ENCODE measurements around the gene JOSD1. TPM values are rescaled to one million over a fixed set of nuclear protein-coding genes. Genes with fewer than 3 reads are reported as not detected.

Gene JOSD1
- total RNA-seq, 2 donors from 2014 or later: 144 to 161 TPM

DNA sequence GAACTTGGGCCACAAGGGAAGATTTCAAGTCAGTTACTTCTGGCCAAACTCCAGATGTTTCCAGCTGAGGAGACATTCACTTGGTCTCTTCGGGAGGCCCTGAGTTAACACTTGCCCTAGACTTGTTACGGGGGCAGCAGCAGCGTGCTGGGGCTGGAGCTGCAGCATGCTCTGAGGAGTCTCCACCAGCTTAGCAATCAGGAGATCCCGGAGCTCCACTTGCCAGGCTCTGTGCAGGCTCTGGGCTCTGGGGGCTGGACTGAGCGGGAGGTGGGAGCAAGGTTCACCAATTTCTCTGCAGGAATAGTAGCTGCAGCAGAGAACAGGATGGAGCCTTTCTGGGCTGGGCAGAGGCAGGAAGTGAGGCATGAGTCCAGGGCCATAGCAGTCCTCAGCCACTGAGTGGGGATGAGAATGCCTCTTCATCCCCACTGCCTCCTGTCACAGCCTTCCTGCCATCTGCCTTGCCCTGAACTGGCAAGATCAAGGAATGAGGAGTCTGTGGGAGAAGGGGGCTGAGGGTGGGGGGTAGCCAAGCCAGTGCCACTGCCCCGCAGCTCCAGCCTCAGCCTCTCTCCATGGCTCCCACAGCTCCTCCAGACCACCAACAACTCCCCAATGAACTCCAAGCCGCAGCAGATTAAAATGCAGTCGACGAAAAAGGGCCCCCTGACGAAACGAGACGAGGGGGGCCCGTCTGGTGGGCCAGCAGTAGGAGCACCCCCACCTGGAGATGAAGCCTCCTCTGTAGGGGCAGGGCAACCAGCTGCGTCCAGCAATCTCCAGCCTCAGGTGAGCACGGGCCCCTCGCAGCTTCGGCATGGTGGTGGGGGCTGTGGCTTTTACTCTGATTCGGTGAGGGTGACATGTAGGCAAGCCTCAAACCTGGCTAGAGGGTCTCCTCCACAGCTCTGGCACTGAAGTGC, 28.4 kb upstream of the JOSD1 start:
- Mint-ChIP-seq H3K4me3 (no peak overlapping the region), H3K27me3 (ENCODE audit: low read depth) (no peaks in the 10 kb centered on the region), H3K4me1 (ENCODE audit: low read depth) (peaks cover 9% of the 10 kb centered on the region), H3K36me3 (ENCODE audit: insufficient read depth in 2 of 2) (peaks cover 11 to 14% of the 10 kb centered on the region in 2 donors), H3K9me3 (no peaks in the 10 kb centered on the region), H3K27ac (no peak overlapping the region)
- no peak for DNase-seq
- ATAC-seq (replicated peaks in 1 of 2): no peak

- Mint-ChIP-seq H3K36me3 (ENCODE audit: insufficient read depth in 2 of 2) (peaks cover 12 to 17% of the 10 kb centered on the region in 2 donors), H3K9me3 (no peaks in the 10 kb centered on the region), H3K27ac (no peak overlapping the region), H3K4me3 (no peak overlapping the region), H3K4me1 (ENCODE audit: low read depth) (peaks cover 4% of the 10 kb centered on the region), H3K27me3 (ENCODE audit: low read depth) (no peaks in the 10 kb centered on the region)
- DNase-seq: no peak
- peak in 1 of 2 donors; percentile 5 for ATAC-seq (replicated peaks in 1 of 2)
Observed at GRCh38 chr22:38727530-38728451, 27.0 kb upstream of the JOSD1 start.

- Mint-ChIP-seq H3K36me3 (ENCODE audit: insufficient read depth in 2 of 2) (peaks cover 13 to 19% of the 10 kb centered on the region in 2 donors), H3K9me3 (no peaks in the 10 kb centered on the region), H3K4me1 (ENCODE audit: low read depth) (peaks cover 4% of the 10 kb centered on the region), H3K27ac (no peak overlapping the region), H3K4me3 (no peak overlapping the region), H3K27me3 (ENCODE audit: low read depth) (no peaks in the 10 kb centered on the region)
- DNase-seq: no peak
- no peak for ATAC-seq (replicated peaks in 1 of 2)
Observed at GRCh38 chr22:38727123-38727522, 26.4 kb upstream of the JOSD1 start.

- Mint-ChIP-seq H3K27ac (no peak overlapping the region), H3K9me3 (no peaks in the 10 kb centered on the region), H3K27me3 (ENCODE audit: low read depth) (no peaks in the 10 kb centered on the region), H3K36me3 (ENCODE audit: insufficient read depth in 2 of 2) (peaks cover 16 to 24% of the 10 kb centered on the region in 2 donors), H3K4me1 (ENCODE audit: low read depth) (peaks cover 10% of the 10 kb centered on the region), H3K4me3 (no peak overlapping the region)
- ATAC-seq (replicated peaks in 1 of 2) (no peak), DNase-seq (no peak)
Observed at GRCh38 chr22:38725900-38726655, 25.3 kb upstream of the JOSD1 start.

DNA sequence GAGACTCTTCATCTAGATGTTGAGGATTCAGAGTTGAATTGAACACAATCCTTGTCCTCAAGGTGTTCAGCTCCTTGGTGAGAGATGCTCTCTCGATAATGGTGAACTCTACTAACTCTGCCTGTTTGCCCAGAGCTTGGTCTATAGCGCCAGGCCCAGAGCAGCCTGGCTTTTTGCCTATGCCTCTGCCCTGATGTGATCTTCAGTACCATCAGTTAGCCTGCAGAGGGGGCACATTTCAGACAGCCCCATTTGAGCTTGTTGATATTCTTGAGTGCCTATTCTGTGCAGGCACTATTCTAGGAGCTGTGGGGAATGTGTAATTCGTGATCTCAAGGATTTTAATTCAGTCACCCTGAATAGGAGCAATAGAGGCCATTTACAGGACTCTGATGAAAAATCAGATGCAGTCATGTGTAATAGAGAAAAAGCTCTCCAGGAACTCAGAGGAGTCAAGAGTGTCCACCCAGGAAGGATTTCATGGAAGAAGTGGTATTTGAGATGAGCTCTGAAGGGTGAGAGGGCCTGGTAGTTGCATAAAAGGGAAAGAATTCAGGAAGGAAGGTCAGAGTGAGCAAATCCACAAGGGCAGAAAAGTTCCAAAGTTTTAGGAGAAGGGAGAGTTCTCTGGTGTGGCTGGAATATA, 24.3 kb upstream of the JOSD1 start:
- peak overlapping the region; percentile 39 for H3K27ac Mint-ChIP-seq
- peaks cover 7% of the 10 kb centered on the region for H3K4me1 Mint-ChIP-seq (ENCODE audit: low read depth)
- no peaks in the 10 kb centered on the region for H3K9me3 Mint-ChIP-seq
- no peaks in the 10 kb centered on the region for H3K27me3 Mint-ChIP-seq (ENCODE audit: low read depth)
- DNase-seq: no peak
- ATAC-seq (replicated peaks in 1 of 2): peak; percentile 32 to 33
- H3K4me3 Mint-ChIP-seq: no peak overlapping the region
- H3K36me3 Mint-ChIP-seq (ENCODE audit: insufficient read depth in 2 of 2): peaks cover 16 to 21% of the 10 kb centered on the region in 2 donors

- peaks cover 16 to 21% of the 10 kb centered on the region in 2 donors for H3K36me3 Mint-ChIP-seq (ENCODE audit: insufficient read depth in 2 of 2)
- no peaks in the 10 kb centered on the region for H3K27me3 Mint-ChIP-seq (ENCODE audit: low read depth)
- H3K4me3 Mint-ChIP-seq: no peak overlapping the region
- no peak overlapping the region for H3K27ac Mint-ChIP-seq
- DNase-seq: no peak
- no peak for ATAC-seq (replicated peaks in 1 of 2)
- H3K4me1 Mint-ChIP-seq (ENCODE audit: low read depth): peaks cover 6% of the 10 kb centered on the region
- H3K9me3 Mint-ChIP-seq: no peaks in the 10 kb centered on the region
Observed at GRCh38 chr22:38724176-38724575, 23.4 kb upstream of the JOSD1 start.

- Mint-ChIP-seq H3K36me3 (ENCODE audit: insufficient read depth in 2 of 2) (peaks cover 11 to 21% of the 10 kb centered on the region in 2 donors), H3K9me3 (no peaks in the 10 kb centered on the region), H3K4me3 (no peak overlapping the region), H3K4me1 (ENCODE audit: low read depth) (peaks cover 11% of the 10 kb centered on the region), H3K27me3 (ENCODE audit: low read depth) (no peaks in the 10 kb centered on the region), H3K27ac (no peak overlapping the region)
- no peak for DNase-seq
- no peak for ATAC-seq (replicated peaks in 1 of 2)
Observed at GRCh38 chr22:38721551-38721950, 20.8 kb upstream of the JOSD1 start.

GRCh38 chr22:38720350-38720749, 19.6 kb upstream of the JOSD1 start:
- Mint-ChIP-seq H3K27me3 (ENCODE audit: low read depth) (no peaks in the 10 kb centered on the region), H3K4me3 (no peak overlapping the region), H3K36me3 (ENCODE audit: insufficient read depth in 2 of 2) (peaks cover 13 to 23% of the 10 kb centered on the region in 2 donors), H3K4me1 (ENCODE audit: low read depth) (peaks cover 14% of the 10 kb centered on the region), H3K9me3 (no peaks in the 10 kb centered on the region), H3K27ac (no peak overlapping the region)
- no peak for ATAC-seq (replicated peaks in 1 of 2)
- no peak for DNase-seq

GRCh38 chr22:38719196-38719595, 18.5 kb upstream of the JOSD1 start:
- H3K9me3 Mint-ChIP-seq: no peaks in the 10 kb centered on the region
- DNase-seq (no peak), ATAC-seq (replicated peaks in 1 of 2) (no peak)
- peaks cover 9 to 20% of the 10 kb centered on the region in 2 donors for H3K36me3 Mint-ChIP-seq (ENCODE audit: insufficient read depth in 2 of 2)
- no peak overlapping the region for H3K27ac Mint-ChIP-seq
- H3K4me1 Mint-ChIP-seq (ENCODE audit: low read depth): peaks cover 24% of the 10 kb centered on the region
- no peaks in the 10 kb centered on the region for H3K27me3 Mint-ChIP-seq (ENCODE audit: low read depth)
- H3K4me3 Mint-ChIP-seq: no peak overlapping the region

DNA sequence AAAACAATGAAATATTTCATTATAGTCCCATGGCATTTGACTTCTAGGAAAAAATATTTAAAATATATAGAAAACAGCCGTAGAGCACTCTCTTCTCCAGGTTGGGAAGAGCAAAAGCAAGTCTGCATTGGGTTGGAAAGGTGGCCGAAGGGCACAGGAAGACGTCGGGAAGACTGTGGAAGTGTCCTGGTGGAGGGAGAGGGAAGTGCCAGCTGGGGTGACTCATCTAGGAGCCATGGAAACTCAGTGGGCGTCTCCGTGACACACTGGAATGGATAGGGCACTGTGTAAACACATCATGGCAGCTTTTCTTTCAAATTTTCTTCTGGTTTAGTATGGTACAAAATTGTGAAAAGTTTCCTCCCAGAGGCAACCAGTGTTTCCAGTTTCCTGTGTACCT, 17.7 kb upstream of the JOSD1 start:
- ATAC-seq (replicated peaks in 1 of 2) (no peak), DNase-seq (no peak)
- Mint-ChIP-seq H3K4me3 (no peak overlapping the region), H3K9me3 (no peaks in the 10 kb centered on the region), H3K27me3 (ENCODE audit: low read depth) (no peaks in the 10 kb centered on the region), H3K36me3 (ENCODE audit: insufficient read depth in 2 of 2) (peaks cover 7 to 20% of the 10 kb centered on the region in 2 donors), H3K27ac (no peak overlapping the region), H3K4me1 (ENCODE audit: low read depth) (peaks cover 31% of the 10 kb centered on the region)

GRCh38 chr22:38717244-38717643, 16.5 kb upstream of the JOSD1 start:
- DNase-seq (no peak), ATAC-seq (replicated peaks in 1 of 2) (no peak)
- Mint-ChIP-seq H3K27ac (no peak overlapping the region), H3K4me1 (ENCODE audit: low read depth) (peaks cover 42% of the 10 kb centered on the region), H3K36me3 (ENCODE audit: insufficient read depth in 2 of 2) (peaks cover 5 to 15% of the 10 kb centered on the region in 2 donors), H3K4me3 (no peak overlapping the region), H3K9me3 (no peaks in the 10 kb centered on the region), H3K27me3 (ENCODE audit: low read depth) (no peaks in the 10 kb centered on the region)

GRCh38 chr22:38716826-38717225, 16.1 kb upstream of the JOSD1 start:
- H3K27ac Mint-ChIP-seq: no peak overlapping the region
- H3K4me3 Mint-ChIP-seq: no peak overlapping the region
- H3K9me3 Mint-ChIP-seq: no peaks in the 10 kb centered on the region
- ATAC-seq (replicated peaks in 1 of 2) (no peak), DNase-seq (no peak)
- peaks cover 46% of the 10 kb centered on the region for H3K4me1 Mint-ChIP-seq (ENCODE audit: low read depth)
- peaks cover 7 to 18% of the 10 kb centered on the region in 2 donors for H3K36me3 Mint-ChIP-seq (ENCODE audit: insufficient read depth in 2 of 2)
- H3K27me3 Mint-ChIP-seq (ENCODE audit: low read depth): no peaks in the 10 kb centered on the region

Data from activated T-cell treated with anti-CD3 and anti-CD28 coated beads, Interleukin-2, amount 50 U/mL, for 72 hours (primary cell).